Measurements from ENCODE around the gene BCL10.

- TF ChIP-seq CTCF (IDR thresholded peaks at IDR 0.05) (no peak), POLR2A (IDR thresholded peaks at IDR 0.05) (no peak)
Observed at GRCh38 chr1:85264150-85264549, 12.3 kb downstream of the BCL10 start.
